ENCODE results near the gene PLXDC2.
"Not testable (repeated sequence)": the region's sequence is repeated elsewhere in the genome, so short reads cannot be mapped to it uniquely, and the experiment has no call there.

The PLXDC2 gene

GRCh38 chr10:20115894-20116293 lies 299.7 kb downstream of the PLXDC2 start:
- DNase-seq (ENCODE audit: low spot score), result no peak

DNA sequence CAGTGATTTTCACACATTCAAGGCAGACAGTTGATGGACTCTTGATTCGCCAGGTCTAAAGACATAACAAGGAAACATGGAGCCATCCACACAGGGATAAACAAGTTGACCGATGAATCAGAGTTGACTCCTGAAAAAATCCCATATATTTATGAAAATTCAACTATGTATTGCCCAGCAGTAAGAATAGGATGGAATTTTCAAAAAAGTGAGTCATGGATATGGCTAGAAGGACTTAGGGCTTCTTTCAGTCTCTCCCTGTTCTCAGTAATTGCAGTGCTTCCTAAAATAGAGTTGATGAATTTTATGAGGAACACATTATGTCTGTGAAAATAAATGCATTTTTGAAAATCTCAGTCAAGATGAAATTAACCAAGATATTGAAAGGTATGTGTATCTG lies 301.2 kb downstream of the PLXDC2 start:
- no peak for DNase-seq (ENCODE audit: low spot score)

DNA sequence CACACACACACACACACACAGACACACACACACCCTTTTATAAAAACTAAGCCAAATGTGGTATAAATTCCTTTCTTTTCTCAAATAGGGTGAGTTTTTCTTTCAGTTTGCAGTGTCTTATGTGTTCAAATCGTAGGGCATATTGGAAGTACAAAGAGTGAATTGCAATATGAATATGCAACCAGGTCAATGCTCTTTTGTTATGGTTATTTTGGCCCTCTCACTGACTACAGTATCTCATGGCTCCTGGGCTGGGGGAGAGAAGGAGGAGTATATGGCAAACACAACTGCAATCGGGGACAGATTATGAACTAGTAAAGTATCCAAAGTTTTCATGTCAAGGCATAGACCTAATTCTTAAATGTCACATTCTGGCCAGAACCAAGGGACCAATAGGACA lies 301.9 kb downstream of the PLXDC2 start:
- DNase-seq (ENCODE audit: low spot score), result no peak

DNA sequence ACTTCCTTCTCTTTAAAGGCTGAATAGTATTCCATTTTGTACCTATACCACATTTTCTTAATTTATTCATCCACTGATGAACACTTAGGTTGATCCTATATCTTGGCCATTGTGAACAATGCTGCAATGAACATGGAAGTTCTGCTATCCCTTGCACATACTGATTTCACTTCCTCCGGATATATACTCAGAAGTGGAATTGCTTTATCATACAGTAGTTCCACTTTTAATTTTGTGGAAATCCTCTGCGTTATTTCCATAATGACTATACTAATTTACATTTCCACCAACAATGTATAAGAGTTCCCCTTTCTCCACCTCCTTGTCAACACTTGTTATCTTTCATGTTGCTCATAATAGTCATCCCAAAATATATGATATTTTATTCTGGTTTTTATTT lies 312.6 kb downstream of the PLXDC2 start:
- DNase-seq (ENCODE audit: low spot score), result no peak

DNA sequence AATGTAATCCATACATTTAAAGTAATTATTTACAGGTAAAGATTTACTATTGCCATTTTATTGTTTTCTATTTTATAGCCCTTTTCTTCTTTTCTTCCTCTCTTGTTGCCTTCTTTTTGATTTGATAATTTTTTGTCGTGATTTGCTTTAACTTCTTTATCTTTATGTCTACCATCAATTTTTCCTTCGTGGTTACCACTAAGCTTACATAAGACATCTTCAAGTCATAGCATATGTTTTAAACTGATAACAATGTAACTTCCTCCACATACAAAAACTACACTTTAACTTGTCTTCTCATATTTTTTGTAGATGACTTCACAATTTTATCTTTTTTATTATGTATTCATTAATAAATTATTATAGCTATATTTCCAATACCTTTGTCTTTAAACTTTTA lies 316.6 kb downstream of the PLXDC2 start:
- no peak for DNase-seq (ENCODE audit: low spot score)

- DNase-seq (ENCODE audit: low spot score), result no peak
These were observed 317.5 kb downstream of the PLXDC2 start for GRCh38 chr10:20133669-20134189.

DNA sequence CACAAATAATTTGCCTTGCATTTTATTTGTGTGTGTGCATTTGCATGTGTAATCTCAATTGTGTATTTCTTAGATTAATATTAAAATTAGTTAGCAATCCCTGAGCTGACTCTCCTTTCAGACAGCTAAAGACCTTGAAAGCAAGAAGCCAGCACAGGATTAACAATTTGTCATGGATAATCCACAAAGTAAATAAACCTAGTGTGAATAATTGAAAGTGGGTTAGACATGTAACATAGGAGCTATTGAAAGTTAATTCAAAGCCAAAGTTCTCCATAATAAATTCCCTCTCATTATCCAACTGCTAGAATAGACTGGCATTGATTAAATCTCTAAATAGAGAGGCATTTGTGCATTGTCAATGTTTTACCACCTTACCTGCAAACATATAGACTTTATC lies 326.1 kb downstream of the PLXDC2 start:
- no peak for DNase-seq (ENCODE audit: low spot score)

DNA sequence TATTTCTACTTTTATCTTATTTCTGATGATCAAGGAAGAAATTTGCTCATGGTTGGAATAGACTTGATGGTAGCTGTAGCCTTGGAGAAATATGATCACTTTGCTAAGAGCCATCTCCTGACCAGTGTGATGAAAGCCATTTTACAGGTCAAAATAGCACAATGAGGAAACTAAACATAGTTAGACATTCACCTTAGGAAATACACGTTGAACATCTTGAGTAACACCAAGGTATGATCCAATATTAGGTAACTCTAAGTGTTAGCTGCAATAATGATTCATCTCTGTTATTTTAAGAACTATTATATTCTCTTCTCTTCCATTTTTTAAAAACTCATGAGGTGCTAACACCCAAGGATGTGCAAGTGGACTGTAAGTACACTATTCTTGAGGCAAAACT lies 328.0 kb downstream of the PLXDC2 start:
- no peak for DNase-seq (ENCODE audit: low spot score)

- DNase-seq (ENCODE audit: low spot score), result no peak
These were observed 329.8 kb downstream of the PLXDC2 start for GRCh38 chr10:20146004-20146403.

- DNase-seq (ENCODE audit: low spot score), result no peak
These were observed 331.5 kb downstream of the PLXDC2 start for GRCh38 chr10:20147684-20148083.

GRCh38 chr10:20156511-20156910 lies 340.3 kb downstream of the PLXDC2 start:
- DNase-seq (ENCODE audit: low spot score), result no peak

GRCh38 chr10:20157314-20157713 lies 341.1 kb downstream of the PLXDC2 start:
- no peak for DNase-seq (ENCODE audit: low spot score)

DNA sequence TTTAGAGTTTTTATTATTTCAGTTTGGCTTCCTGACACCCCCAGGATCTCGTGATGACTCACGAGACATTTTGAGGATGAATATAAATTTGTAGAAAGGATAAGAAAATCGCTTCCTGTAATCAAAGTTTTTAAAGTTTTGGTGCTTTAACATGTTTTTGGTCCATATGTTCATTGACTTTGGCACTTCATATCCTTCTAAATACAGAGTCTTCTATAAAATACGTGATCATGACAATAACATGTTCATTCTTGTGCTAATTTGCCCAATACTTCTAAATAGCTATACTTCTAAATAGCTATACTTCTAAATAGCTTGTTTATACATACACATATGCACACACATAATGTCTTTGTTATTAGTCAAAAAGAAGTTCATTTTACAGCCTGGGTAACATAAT lies 341.9 kb downstream of the PLXDC2 start:
- no peak for DNase-seq (ENCODE audit: low spot score)

GRCh38 chr10:20162123-20162522 lies 345.9 kb downstream of the PLXDC2 start:
- no peak for DNase-seq (ENCODE audit: low spot score)

DNA sequence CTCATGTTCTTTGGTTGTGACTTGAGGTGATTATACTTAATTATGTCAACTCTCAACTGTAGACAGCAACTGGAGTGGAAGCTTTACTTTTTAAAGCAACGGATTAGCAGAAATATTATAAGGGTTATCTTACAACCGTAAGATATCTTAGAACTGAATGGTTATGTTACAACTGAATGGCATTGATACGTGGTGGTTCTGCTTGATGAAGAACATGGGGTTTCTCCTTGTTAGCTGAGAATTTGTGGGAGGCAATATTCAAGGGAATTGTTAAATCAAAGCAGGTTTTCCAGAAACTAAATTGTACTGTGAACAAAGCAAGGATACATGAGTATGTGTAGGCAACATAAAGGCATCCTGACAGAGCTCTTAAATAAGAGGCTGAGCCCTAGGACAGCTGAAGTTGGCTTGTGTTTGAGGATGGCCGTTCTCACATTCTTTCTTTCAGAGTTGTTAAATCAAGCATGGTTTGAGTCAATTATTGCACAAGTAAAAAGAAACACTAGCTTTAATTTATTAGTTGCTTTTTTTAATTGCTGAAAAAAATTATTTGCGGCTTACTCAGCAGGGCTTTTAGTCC lies 350.0 kb downstream of the PLXDC2 start:
- no peak for DNase-seq (ENCODE audit: low spot score)

GRCh38 chr10:20170661-20171060 lies 354.4 kb downstream of the PLXDC2 start:
- DNase-seq (ENCODE audit: low spot score), result no peak

- DNase-seq (ENCODE audit: low spot score), result no peak
These were observed 356.8 kb downstream of the PLXDC2 start for GRCh38 chr10:20173046-20173445.

DNA sequence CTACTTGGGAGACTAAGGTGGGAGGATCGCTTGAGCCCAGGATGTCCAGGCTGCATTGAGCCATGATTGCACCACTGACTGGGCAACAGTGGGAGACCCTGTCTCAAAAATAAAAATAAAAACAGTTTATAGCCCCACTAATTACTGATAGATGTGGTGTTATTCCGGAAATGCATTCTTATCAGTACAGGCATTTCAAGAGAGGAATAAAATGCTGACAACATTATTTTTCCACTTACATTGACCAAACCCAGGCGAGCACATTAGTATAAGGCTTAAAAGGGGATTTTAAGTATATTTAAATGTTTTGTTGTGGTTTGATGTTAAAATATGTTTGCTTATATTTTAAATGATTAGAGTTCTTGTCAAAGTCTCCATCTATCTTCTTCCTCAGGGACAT lies 359.5 kb downstream of the PLXDC2 start:
- no peak for DNase-seq (ENCODE audit: low spot score)

DNA sequence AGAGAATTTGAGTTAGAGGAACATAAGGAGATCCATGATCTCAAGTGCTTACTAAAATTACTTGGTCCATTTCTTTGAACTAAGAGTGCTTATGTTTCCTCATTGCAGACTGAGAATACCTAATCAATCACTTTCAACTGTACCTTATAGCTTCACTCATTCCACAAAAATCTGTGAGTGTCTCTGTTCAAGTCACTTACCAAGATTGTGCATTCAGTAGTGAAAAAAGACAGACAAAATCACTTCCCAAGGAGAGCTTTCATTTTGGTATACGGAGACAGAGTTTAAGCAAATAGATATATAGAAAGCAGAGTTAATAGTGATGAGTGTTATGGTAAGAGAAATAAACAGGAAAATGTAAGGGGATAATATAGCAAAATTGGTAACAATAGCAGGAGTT lies 364.5 kb downstream of the PLXDC2 start:
- DNase-seq (ENCODE audit: low spot score), result no peak

- DNase-seq (ENCODE audit: low spot score), result peak; percentile 19
These were observed 365.2 kb downstream of the PLXDC2 start for GRCh38 chr10:20181434-20181833.

DNA sequence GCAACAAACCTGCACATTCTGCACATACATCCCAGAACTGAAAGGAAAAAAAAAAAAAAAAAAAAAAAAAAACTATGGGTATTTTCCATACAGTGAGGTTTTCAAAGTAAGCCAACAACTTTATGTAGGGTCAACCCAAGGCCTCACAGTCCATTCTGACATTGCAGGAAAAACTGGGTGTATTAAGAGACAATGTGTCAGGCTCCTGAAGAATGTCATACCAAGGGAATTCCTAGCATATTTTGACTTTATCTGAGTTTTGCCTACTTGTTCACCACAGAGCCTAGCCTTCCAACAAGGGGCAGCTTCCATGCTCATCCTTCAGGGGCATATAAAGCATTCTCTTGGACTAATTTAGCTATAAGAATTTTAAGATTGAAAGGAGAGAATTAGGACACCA lies 368.9 kb downstream of the PLXDC2 start:
- DNase-seq (ENCODE audit: low spot score), result no peak

GRCh38 chr10:20191392-20191791 lies 375.2 kb downstream of the PLXDC2 start:
- DNase-seq (ENCODE audit: low spot score), result not testable (repeated sequence)

DNA sequence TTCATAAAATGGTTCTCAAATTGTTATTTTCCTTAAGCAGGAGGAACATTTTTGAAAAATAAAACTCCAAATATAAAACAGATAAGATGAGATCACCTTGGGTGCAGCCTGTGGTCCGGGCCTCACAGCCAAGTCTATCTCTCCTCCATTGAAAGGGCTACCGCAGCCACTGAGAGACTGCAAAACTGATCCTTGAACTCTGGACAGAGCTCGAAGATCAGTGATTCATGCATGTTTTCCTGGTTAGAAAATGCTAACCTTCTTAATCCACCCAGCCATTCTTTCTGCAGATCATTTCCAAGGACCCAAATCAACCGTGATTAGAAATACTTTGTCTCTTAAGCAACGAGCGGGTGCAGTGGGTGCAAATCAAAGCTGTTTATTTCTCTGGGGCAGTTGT lies 378.8 kb downstream of the PLXDC2 start:
- no peak for DNase-seq (ENCODE audit: low spot score)

GRCh38 chr10:20200758-20201157 lies 384.5 kb downstream of the PLXDC2 start:
- DNase-seq (ENCODE audit: low spot score), result no peak

GRCh38 chr10:20202337-20202736 lies 386.1 kb downstream of the PLXDC2 start:
- DNase-seq (ENCODE audit: low spot score), result no peak

All from putamen (tissue), 1 donor.